ENCODE data around the gene CHCHD6.

The CHCHD6 gene

GRCh38 chr3:126983653-126984390, 279.8 kb downstream of the CHCHD6 start:
- peak in 1 of 2 experiments; percentile 45 for DNase-seq

- no peak for DNase-seq
Measured at GRCh38 chr3:126984391-126985131, 280.5 kb downstream of the CHCHD6 start.

GRCh38 chr3:126985132-126985985, 281.3 kb downstream of the CHCHD6 start:
- DNase-seq: peak in 1 of 2 experiments; percentile 42

- DNase-seq: no peak
Measured at GRCh38 chr3:126986001-126986400, 282.0 kb downstream of the CHCHD6 start.

- DNase-seq: no peak
Measured at GRCh38 chr3:126987129-126987528, 283.1 kb downstream of the CHCHD6 start.

GRCh38 chr3:126987596-126987995, 283.6 kb downstream of the CHCHD6 start:
- no peak for DNase-seq

- DNase-seq: no peak
Measured at GRCh38 chr3:126988451-126989021, 284.5 kb downstream of the CHCHD6 start.

- no peak for DNase-seq
Measured at GRCh38 chr3:126989316-126990023, 285.4 kb downstream of the CHCHD6 start.

GRCh38 chr3:126990024-126990700, 286.1 kb downstream of the CHCHD6 start:
- DNase-seq: no peak

GRCh38 chr3:126990890-126991289, 286.9 kb downstream of the CHCHD6 start:
- peak; percentile 96 to 98 for DNase-seq

- no peak for DNase-seq
Measured at GRCh38 chr3:126991366-126992200, 287.5 kb downstream of the CHCHD6 start.

GRCh38 chr3:126992216-126992615, 288.2 kb downstream of the CHCHD6 start:
- DNase-seq: no peak

- no peak for DNase-seq
Measured at GRCh38 chr3:126992776-126993175, 288.7 kb downstream of the CHCHD6 start.

GRCh38 chr3:126993436-126993835, 289.4 kb downstream of the CHCHD6 start:
- no peak for DNase-seq

GRCh38 chr3:126994661-126995245, 290.7 kb downstream of the CHCHD6 start:
- DNase-seq: no peak

GRCh38 chr3:126995254-126995780, 291.3 kb downstream of the CHCHD6 start:
- no peak for DNase-seq

- DNase-seq: no peak
Measured at GRCh38 chr3:126995926-126996512, 292.0 kb downstream of the CHCHD6 start.

GRCh38 chr3:126996905-126997304, 292.9 kb downstream of the CHCHD6 start:
- no peak for DNase-seq

- no peak for DNase-seq
Measured at GRCh38 chr3:126997455-126998038, 293.5 kb downstream of the CHCHD6 start.
